GM11168 (cell line): ENCODE data around the gene NUP58.

Experiments used
- in situ Hi-C: fragments of 300-500 bp; cut with MboI; formaldehyde crosslinking; loops from one replicate; pipeline ENCODE4 v1.12.0; 2022; ENCODE audit warnings: low sequenced_read_pairs; ENCODE audit not compliant: unreplicated experiment

Gene NUP58

DNA sequence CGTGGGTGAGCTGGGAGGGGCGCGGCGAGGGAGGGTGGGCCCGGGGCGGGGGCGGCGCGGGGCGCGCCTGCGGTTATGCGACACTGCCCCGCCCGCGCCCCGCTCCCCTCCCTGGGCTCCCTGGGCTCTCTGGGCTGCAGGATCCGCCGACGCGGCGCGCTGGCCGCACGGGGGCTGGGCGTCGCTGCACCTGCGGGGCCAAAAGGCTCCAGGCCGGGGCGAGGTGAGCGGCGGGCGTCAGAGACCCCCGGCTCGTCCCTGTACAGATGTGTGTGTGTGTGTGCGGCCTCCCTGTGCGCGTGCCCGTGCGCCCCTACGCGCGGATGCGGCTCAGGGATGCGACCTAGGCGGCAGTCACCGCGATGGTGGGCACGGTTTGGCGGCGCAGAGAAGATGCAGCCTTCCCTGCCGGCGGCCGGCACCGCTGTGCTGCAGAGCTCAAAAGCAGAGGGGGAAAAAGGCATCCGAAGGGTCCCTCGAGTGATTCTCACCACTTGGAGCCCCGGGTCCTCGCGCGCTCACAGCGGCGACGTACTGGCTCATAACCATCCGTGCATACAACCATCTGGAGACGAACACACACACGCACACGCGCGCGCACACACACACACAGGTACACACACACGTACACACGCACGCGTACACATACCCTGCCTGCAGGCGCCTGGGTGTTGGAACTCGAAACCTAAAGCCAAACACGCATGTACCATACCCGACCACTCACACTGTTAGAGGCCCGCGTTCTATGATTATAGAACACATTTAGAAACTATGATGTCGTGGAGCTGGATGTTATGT lies 71.1 kb downstream of the NUP58 start:
- in situ Hi-C loops, result no loop called here

DNA sequence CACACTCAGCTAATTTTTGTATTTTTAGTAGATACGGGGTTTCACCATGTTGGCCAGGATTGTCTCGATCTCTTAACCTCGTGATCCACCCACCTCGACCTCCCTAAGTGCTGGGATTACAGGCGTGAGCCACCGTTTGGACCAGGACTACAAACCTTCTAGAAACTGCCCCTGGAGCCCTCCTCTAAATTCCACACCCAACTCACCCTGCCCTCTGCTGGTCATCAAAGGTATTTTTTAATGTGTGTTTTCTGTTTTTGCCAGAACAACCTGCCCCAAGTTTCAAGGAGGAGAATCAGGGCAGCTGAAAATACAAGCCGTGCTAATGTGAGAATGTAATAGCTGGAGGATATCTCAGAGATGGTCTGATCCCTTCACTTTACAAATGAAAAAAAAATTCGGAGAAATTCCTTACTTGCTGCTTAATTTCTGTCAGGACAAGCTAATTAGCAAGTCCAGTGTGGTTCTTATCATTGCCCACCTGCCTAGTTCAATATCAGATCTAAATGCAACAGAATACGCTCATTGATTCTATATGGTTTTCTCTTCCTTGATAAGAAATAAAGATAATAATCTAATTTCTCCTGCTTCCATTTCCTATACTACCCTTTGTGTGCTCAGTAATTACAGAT lies 74.4 kb downstream of the NUP58 start:
- in situ Hi-C loops, result no loop called here

DNA sequence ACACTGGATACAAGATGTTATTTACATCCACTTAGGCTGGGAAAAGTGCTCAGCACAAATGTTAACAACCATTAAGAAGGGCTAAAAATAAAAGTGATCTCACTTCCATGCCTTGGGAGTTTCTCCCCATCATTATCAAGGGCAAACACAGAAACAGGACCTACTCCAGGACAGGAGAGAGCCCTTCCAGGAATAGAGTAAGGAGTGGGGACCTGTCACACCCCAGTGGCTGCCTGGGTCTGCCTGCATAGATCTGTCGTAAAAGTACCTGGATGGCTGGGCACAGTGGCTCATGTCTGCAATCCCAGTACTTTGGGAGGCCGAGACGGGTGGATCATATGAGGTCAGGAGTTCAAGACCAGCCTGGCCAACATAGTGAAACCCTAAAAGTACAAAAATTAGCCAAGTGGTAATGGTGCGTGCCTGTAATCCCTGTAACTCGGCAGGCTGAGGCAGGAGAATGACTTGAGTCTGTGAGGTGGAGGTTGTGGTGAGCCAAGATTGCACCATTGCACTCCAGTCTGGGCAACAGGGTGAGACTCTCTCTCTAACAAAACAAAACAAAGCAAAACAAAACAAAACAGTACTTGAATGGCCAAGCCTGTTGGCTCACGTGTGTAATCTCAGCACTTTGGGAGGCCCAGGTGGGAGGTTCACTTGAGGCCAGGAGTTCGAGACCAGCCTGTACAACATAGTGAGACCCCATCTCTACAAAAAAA lies 76.0 kb downstream of the NUP58 start:
- in situ Hi-C loops, result no loop called here

DNA sequence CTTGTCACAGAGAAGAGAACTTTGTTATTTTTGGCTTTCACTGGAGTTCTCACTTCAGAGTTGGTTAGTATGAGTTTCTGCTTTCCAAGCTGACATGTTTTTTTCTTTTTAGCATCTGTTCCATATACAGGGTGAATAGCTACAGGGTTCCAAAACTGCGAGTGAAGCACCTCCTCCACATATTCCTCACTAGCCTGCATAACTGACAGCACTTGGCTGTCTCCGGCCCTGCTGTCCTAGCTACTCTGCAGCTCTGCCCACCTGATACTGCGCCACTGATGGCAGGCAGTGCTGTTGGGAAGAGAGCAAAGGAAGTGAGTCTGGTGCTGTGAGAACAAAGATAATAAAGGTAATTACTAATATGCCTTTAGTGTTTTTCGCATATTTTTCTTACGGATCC lies 77.1 kb downstream of the NUP58 start:
- in situ Hi-C loops, result no loop called here

DNA sequence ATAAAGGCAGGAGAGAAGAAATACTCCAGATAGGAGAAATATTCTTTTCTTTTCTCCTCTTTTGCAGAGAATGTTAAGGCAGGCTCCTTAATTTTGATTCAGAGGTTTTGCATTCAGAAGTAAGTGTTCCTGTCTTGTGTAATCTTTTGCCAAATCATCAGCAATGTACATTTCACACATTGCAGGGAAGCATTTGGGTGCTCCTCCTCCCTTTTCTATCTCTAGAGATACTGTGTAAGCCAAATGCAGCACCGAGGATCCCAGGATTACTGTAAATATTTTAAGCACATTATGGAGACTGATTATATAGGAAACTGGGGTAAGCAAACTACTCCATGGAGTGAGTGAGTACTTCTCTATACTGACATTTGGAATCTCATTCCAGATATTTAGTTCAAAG lies 77.6 kb downstream of the NUP58 start:
- in situ Hi-C loops, result no loop called here

DNA sequence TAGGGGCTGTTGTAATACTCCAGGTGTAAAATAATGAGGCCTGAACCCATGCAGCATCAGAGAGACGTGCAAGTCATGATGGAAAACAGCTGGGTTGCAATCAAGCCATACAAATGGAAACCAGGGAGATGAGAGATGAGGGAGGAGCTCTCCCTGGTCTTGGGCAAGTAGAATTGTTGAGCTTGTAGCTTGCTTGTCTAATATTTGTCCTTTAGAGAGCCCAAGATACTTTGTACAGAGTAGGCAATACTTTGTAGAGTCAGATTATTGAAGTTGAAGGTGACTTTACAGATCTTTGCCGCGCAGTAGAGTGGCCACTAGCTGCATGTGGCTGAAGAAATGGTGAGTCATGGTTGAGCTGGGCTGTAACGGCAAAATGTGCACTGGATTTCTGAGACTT lies 78.7 kb downstream of the NUP58 start:
- in situ Hi-C loops, result no loop called here

DNA sequence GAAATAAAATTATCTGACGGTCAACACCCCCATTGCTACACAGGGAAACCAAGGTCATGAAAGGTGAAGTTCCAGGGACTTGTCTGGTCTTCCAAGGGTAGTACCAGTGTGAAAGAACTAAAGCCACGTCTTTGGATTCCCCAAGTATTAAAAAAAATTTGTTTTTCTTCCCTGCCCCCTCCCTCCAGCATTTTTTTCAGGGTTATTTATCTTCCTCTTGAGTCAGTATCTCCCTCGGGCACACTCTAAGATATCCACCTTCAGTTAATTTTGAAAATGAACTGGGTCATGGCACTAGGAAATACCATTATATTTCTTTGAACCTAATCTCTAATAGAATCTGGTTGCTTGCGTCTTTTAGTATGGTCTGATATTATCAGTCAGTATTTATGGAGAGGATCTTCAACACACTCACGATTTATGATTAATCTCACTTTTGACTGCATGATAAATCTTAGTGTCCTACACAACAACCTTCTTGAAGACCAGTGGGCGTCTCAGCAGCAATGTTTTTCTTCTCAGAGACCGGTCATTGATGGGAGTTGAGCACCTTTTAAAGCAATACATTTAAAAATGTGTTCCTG lies 79.4 kb downstream of the NUP58 start:
- in situ Hi-C loops, result no loop called here

DNA sequence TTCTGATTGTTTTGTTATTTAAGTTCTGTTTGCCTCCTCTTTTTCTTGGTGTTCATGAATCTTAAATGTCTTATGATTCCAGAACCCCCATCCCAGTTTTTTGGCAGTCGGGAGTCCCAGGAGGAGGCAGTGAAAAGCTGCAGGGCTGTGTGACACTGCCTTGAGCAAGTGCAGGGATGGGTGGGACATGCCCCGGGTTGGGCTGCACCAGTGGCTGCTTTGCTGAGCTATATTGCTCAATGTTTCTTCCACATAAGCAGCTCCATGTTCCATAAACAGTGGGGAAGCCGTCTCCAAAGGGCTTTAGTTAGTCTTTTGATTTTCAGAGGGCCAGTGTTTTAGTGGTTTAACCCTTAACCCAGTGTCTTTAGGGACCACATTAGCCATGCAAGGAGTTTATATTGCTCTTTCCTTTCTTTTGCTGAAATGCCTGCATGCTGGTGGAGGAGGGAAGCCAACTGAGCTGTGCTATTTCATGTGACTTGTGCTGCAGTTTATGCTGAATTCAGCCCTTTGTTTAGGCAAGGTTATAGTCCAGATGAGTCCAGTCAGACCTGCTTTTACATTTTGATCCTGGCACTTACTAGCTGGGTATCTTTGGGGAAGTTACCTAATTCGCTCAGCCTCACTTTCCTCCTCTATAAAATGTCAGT lies 83.5 kb downstream of the NUP58 start:
- in situ Hi-C loops, result no loop called here

DNA sequence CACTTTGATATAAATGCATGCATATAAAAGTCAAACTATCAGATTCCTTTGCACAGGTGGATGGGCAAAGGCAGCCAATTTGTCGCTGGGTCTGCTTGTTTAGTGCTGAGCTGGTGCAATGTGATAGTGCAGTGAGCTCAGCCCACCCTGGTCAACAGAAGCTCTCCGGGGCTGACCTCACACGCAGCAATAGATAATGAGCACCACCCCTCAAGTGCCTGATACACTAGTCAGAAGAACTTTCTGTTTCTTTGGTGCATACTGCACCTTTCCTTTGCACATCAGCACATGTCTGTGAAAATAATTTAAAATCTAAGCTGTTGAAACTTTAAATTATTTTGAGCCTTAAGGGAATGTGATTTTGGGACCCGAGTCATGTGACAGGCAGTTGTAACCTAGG lies 90.5 kb downstream of the NUP58 start:
- in situ Hi-C loops, result no loop called here
